GM21367 (cell line): Measurements from ENCODE around the gene GAL.
"Not testable (repeated sequence)": the region's sequence is repeated elsewhere in the genome, so short reads cannot be mapped to it uniquely, and the experiment has no call there.

Experiments used
- ATAC-seq: cut with Tn5 transposase; IDR thresholded peaks from one replicate; pipeline ENCODE4 v1.9.1; 2021; ENCODE audit not compliant: unreplicated experiment

The GAL gene, protein sequence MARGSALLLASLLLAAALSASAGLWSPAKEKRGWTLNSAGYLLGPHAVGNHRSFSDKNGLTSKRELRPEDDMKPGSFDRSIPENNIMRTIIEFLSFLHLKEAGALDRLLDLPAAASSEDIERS

GRCh38 chr11:68684385-68685356 lies at the start of gene GAL:
TSS of gene GAL (plus strand) at chr11:68684544. CDS start at chr11:68684924, 380 bp downstream.
- no peak for ATAC-seq

GRCh38 chr11:68634606-68635005 lies 49.7 kb upstream of the GAL start:
- not testable (repeated sequence) for ATAC-seq

DNA sequence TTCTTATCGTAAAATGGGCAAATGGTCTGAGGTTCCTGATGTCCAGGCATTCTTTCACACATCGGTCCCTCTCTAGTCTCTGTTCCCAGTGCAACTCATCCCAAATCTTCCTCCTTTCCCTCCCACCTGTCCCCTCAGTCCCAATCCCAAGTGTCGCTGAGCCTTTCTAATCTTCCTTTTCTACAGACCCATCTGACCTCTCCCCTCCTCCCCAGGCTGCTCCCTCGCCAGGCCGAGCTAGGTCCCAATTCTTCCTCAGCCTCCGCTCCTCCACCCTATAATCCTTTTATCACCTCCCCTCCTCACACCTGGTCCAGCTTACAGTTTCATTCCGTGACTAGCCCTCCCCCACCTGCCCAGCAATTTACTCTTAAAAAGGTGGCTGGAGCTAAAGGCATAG lies 49.2 kb upstream of the GAL start:
- not testable (repeated sequence) for ATAC-seq

- not testable (repeated sequence) for ATAC-seq
Measured at GRCh38 chr11:68635883-68636282, 48.5 kb upstream of the GAL start.

GRCh38 chr11:68639322-68639721 lies 45.0 kb upstream of the GAL start:
- ATAC-seq, result not testable (repeated sequence)

DNA sequence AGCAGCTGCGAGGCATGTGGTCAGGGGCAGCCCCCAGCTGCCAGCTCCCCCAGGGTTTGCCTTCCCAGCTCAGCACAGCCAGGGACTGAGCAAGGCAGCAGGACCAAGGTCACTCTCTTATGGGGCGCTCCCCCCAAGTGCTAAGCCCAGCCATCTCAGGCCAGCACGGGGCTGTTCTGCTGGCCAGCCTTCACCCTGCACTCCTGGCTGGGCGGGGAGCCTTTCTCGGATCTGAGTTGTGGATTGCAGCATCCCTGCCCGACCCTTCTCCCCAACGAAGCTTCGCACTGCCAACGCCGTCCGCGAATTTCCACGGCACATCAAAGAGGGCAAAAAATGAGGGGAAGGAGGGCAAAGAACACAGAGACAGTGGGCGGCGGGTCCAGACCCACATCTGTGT lies 42.5 kb upstream of the GAL start:
- no peak for ATAC-seq

DNA sequence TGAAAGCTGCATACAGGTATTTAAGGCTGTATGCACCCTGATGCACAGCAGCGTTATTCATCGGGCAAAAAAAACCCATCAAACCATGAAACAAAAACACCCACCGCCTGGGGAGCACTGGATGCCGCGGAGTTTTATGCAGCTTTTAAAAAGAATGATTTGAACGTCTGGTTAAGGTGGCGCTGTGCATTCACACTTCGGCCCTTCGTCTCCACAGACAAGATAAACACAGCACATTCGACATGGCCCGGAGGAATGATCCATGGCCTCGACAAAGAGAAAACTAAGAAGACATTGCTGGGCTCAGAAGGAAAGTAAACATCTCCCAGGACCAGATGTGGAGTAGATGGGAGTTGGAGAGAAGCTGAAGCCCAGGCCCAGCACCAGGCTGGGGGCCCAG lies 40.8 kb upstream of the GAL start:
- ATAC-seq, result no peak

- no peak for ATAC-seq
Measured at GRCh38 chr11:68646832-68647231, 37.5 kb upstream of the GAL start.

GRCh38 chr11:68649851-68650555 lies 34.3 kb upstream of the GAL start:
- ATAC-seq, result no peak

DNA sequence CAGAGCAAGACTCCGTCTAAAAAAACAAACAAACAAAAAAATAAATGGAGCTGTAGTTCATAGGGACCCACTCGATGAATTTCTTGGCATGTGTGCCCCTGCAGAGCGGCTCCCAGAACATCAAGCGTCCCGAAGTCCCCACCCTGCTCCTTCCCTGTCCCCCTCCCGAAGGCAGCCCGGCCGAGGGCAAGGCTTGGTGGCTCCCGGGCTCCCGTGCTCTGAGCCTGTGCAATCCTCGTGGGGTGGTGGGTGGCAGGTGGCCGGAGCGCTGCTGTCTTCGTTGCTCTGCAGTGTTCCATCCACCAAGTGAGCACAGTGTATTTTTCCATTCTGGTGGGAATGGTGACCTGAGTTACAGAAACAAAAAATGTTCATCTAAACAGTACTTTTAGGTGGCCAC lies 33.5 kb upstream of the GAL start:
- ATAC-seq, result no peak

DNA sequence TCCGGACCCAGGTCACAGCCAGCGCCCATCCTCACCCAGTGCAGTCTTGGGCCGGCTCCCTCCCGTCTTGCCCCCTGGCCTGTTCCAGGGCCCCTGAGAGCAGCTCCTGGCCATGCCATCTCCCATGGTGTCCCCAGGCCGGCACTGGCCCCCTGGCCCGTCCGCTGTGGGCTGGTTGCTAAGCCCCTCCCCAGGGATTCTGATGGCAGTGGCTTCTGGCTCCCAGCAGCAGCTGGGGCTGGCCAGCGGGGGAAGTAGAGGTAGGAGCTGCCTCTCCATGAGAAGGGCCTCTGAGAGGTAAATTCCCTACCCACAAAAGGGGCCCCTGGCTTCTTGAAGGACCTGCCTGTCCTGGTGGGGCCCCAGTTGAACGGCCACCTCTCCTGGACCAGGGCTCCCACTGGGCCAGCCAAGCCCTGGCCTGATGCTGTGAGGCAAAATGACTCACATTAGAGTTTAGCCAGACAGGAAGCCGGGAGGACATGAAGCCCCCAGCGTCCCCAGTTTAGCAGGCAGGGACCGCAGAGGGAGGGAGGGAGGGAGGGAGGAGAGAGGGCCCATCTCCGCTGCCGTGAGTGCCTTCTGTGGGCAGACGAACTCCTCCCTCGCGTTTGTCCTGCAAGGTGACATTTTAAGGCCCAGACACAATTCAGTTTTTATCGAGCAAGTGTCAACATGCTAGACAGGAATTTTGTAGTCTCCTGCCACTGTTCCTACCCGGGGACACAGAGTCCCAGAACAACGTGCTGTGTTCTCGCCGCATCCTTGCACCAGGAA lies 32.9 kb upstream of the GAL start:
- ATAC-seq, result no peak

DNA sequence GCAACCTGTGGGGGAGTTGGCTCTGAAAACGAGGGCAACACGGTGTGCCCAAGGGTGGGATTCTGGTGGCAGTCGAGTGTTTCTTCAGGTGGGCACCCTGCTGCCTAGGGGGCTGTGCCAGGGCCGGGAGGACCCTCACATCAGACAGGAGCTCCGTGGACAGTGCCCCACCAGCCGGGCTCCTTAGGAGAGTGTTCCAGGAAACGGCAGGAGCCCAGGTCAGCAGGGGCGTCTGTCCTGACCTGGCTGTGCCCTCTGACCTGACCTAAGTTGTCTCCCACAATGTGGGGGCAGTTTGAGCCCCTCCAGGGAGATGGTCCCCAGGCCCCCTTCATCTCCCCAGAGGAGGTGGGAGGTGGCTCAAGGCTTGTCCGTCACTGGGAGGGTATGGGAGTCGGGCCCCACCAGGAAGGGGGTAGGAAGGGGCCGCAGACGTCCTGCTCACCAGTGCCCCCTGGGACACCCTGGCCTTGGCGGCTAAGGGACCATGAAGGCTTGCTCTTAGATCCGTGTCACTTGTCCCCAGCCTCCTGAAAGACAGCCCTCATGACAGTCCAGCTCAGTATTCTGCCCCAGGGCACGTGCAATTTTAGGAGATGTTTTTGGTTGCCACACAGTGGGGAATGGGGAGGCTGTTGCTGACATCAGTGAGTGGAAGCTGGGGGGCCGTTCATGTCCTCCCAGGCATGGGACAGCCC lies 32.2 kb upstream of the GAL start:
- ATAC-seq, result no peak

DNA sequence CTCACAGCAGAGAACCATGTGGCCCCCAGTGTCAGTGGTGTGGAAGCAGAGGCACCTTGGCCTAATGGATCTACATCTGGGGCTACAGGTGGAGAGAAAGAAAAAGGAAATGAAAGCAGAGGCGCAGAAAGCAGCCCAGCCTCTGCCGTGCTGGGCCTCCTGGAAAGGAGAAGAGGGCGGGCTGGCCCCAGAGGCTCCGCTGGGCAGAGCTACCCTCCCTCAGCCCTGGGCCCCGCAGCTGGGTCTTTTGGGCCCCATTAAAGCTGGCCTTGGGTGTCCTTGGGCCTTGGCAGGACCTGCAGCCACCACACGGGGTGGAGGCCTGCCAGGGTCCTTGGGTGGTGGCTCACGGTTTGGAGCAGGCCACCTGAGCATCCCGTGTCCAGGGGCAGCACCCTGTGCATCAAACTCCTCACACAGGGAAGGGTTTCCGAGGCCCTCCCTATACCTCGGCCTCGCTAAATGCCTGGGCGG lies 31.6 kb upstream of the GAL start:
- ATAC-seq, result no peak

GRCh38 chr11:68653486-68654430 lies 30.6 kb upstream of the GAL start:
- ATAC-seq, result no peak

DNA sequence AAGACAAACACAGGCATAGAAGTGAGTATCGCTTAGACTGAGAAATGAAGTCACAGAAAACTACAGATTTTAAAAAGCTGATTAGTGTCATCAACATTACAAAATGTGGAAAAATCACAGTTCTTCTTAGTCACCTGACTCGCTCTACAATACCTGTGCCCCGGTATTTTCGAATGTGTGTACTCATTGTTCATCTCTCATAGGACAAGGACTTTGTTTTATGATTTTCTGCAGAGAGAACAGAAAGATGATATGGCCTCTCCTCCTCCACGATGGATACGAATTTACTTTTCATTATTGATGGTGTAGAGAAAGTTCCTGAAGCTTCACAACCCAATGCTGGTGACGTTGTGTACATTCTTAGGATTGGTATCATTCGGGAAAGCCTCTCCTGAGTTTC lies 29.4 kb upstream of the GAL start:
- no peak for ATAC-seq

GRCh38 chr11:68655406-68655805 lies 28.9 kb upstream of the GAL start:
- no peak for ATAC-seq

DNA sequence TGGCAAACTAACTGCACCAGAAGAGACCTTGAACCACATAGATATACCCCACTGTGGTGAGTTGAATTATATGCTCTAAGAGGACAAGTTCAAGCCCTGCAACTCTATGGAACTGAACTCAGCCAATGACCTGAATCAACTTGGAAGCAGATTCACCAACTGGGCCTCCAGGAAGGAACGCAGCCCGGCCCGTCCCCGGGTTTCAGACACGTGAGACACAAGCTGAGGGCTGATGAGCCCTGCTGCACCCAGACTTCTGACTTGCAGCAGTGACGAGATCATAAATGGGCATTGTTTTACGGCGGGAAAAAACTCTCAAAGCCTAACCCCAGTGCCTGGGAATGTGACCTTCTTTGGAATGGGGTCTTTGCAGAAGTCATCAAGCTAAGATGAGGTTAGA lies 28.5 kb upstream of the GAL start:
- no peak for ATAC-seq

- ATAC-seq, result no peak
Measured at GRCh38 chr11:68657021-68657780, 27.1 kb upstream of the GAL start.
